ENCODE measurements around the gene ALKBH4.
"Not testable (repeated sequence)": the region's sequence is repeated elsewhere in the genome, so short reads cannot be mapped to it uniquely, and the experiment has no call there.

The ALKBH4 gene

GRCh38 chr7:102464577-102465280 is at the start of gene ALKBH4, which contains the start of gene LRWD1:
ALKBH4 (minus strand) TSS chr7:102464863; CDS start chr7:102464836, 27 bp downstream.
LRWD1 (plus strand) TSS chr7:102464984; CDS start chr7:102465081, 97 bp downstream.
- 0 out of 2 replicates have a peak, but pooled peaks have one; percentile 14 for TF ChIP-seq CTCF (IDR thresholded peaks at IDR 0.05; ENCODE audit: borderline replicate concordance, insufficient read depth, low read depth, low read length)
- peak within 1 kb of the TSS; percentile 73 for H3K4me3 ChIP-seq (ENCODE audit: low read depth, low read length)

GRCh38 chr7:102512642-102513221 is 48.1 kb upstream of the ALKBH4 start:
- peak overlapping the region; percentile 5 for H3K4me3 ChIP-seq (ENCODE audit: low read depth, low read length)

- H3K4me3 ChIP-seq (ENCODE audit: low read depth, low read length) = not testable (repeated sequence)
Measured at GRCh38 chr7:102511860-102512522, 47.3 kb upstream of the ALKBH4 start.

GRCh38 chr7:102510575-102510974 is 45.9 kb upstream of the ALKBH4 start:
- H3K4me3 ChIP-seq (ENCODE audit: low read depth, low read length) = not testable (repeated sequence)

GRCh38 chr7:102507410-102508088 is 42.9 kb upstream of the ALKBH4 start:
- not testable (repeated sequence) for H3K4me3 ChIP-seq (ENCODE audit: low read depth, low read length)

- not testable (repeated sequence) for H3K4me3 ChIP-seq (ENCODE audit: low read depth, low read length)
Measured at GRCh38 chr7:102505298-102506185, 40.9 kb upstream of the ALKBH4 start.

- H3K4me3 ChIP-seq (ENCODE audit: low read depth, low read length) = not testable (repeated sequence)
Measured at GRCh38 chr7:102503141-102503540, 38.5 kb upstream of the ALKBH4 start.

- H3K4me3 ChIP-seq (ENCODE audit: low read depth, low read length) = not testable (repeated sequence)
Measured at GRCh38 chr7:102498321-102498720, 33.7 kb upstream of the ALKBH4 start.

- not testable (repeated sequence) for H3K4me3 ChIP-seq (ENCODE audit: low read depth, low read length)
Measured at GRCh38 chr7:102497308-102497707, 32.6 kb upstream of the ALKBH4 start.

- not testable (repeated sequence) for H3K4me3 ChIP-seq (ENCODE audit: low read depth, low read length)
Measured at GRCh38 chr7:102496861-102497260, 32.2 kb upstream of the ALKBH4 start.

- not testable (repeated sequence) for H3K4me3 ChIP-seq (ENCODE audit: low read depth, low read length)
Measured at GRCh38 chr7:102494473-102495149, 29.9 kb upstream of the ALKBH4 start.

- H3K4me3 ChIP-seq (ENCODE audit: low read depth, low read length) = not testable (repeated sequence)
Measured at GRCh38 chr7:102494026-102494425, 29.4 kb upstream of the ALKBH4 start.

- H3K4me3 ChIP-seq (ENCODE audit: low read depth, low read length) = not testable (repeated sequence)
Measured at GRCh38 chr7:102493220-102493935, 28.7 kb upstream of the ALKBH4 start.

GRCh38 chr7:102490529-102491075 is 25.9 kb upstream of the ALKBH4 start:
- not testable (repeated sequence) for H3K4me3 ChIP-seq (ENCODE audit: low read depth, low read length)

- H3K4me3 ChIP-seq (ENCODE audit: low read depth, low read length) = not testable (repeated sequence)
Measured at GRCh38 chr7:102484317-102484716, 19.7 kb upstream of the ALKBH4 start.

GRCh38 chr7:102481962-102482361 is 17.3 kb upstream of the ALKBH4 start:
- not testable (repeated sequence) for H3K4me3 ChIP-seq (ENCODE audit: low read depth, low read length)
